ENCODE results near the gene DEFB132. TPM values are rescaled to one million over a fixed set of nuclear protein-coding genes. Genes with fewer than 3 reads are reported as not detected.

The DEFB132 gene
- total RNA-seq, 2 experiments from 2014 or later = not detected

GRCh38 chr20:258269-258858 is 840 bp downstream of the DEFB132 start:
- no peaks in the 10 kb centered on the region for H3K9me2 ChIP-seq (ENCODE audit: insufficient read depth, low read length)
- no peak overlapping the region for H3K4me3 ChIP-seq (ENCODE audit: low read depth, low read length, poor library complexity, severe bottlenecking)
- no peaks in the 10 kb centered on the region for H3K79me2 ChIP-seq (ENCODE audit: insufficient read depth, low read depth, low read length)
- no peak overlapping the region for H3K4me2 ChIP-seq (ENCODE audit: low read length)
- BruUV-seq (replicated peaks) = no TSS peak
- no peaks in the 10 kb centered on the region for H4K20me1 ChIP-seq (ENCODE audit: insufficient read depth, low read length)
- TF ChIP-seq CTCF (conservative IDR thresholded peaks at IDR 0.05; ENCODE audit: low read length) = no peak
- TF ChIP-seq EZH2phosphoT487 (IDR thresholded peaks at IDR 0.05; ENCODE audit: borderline replicate concordance, low read depth, low read length) = no peak
- POLR2A ChIA-PET = interaction anchor here (0.7 to 1.2 kb wide), 2 partner anchors 9 to 10 kb away, joined by 3 to 8 read pairs; no protein-coding TSS in a partner anchor
- intact Hi-C loops (cut with micrococcal nuclease; ENCODE audit: unreplicated experiment) = no loop called here
- no peak for DNase-seq (ENCODE audit: low spot score)
- H2AFZ ChIP-seq (ENCODE audit: low read length) = no peak overlapping the region
- no peaks in the 10 kb centered on the region for H3K4me1 ChIP-seq (ENCODE audit: insufficient read depth, low read length, poor library complexity, severe bottlenecking)
- no peak overlapping the region for H3K27ac ChIP-seq (ENCODE audit: low read depth, low read length, poor library complexity, severe bottlenecking)
- no peaks in the 10 kb centered on the region for H3K9me3 ChIP-seq (ENCODE audit: low read length)
- CTCF ChIA-PET (ENCODE audit: unreplicated experiment) = interaction anchor here (0.6 kb wide), 1 partner anchor 17 kb away, joined by 6 read pairs; no protein-coding TSS in a partner anchor
- no peaks in the 10 kb centered on the region for H3K36me3 ChIP-seq (ENCODE audit: insufficient read depth, low read length)

GRCh38 chr20:258963-259362 is 1.4 kb downstream of the DEFB132 start:
- Histone ChIP-seq H2AFZ (ENCODE audit: low read length) (no peak overlapping the region), H3K9me2 (ENCODE audit: insufficient read depth, low read length) (no peaks in the 10 kb centered on the region), H3K79me2 (ENCODE audit: insufficient read depth, low read depth, low read length) (no peaks in the 10 kb centered on the region), H3K9me3 (ENCODE audit: low read length) (no peaks in the 10 kb centered on the region), H3K4me2 (ENCODE audit: low read length) (no peak overlapping the region), H3K27ac (ENCODE audit: low read depth, low read length, poor library complexity, severe bottlenecking) (no peak overlapping the region), H3K36me3 (ENCODE audit: insufficient read depth, low read length) (no peaks in the 10 kb centered on the region), H3K4me1 (ENCODE audit: insufficient read depth, low read length, poor library complexity, severe bottlenecking) (no peaks in the 10 kb centered on the region), H4K20me1 (ENCODE audit: insufficient read depth, low read length) (no peaks in the 10 kb centered on the region), H3K4me3 (ENCODE audit: low read depth, low read length, poor library complexity, severe bottlenecking) (no peak overlapping the region)
- DNase-seq (ENCODE audit: low spot score) = peak; percentile 27
- CTCF ChIA-PET (ENCODE audit: unreplicated experiment) = interaction anchor here (0.6 kb wide), 1 partner anchor 18 kb away, joined by 6 read pairs; no protein-coding TSS in a partner anchor
- BruUV-seq (replicated peaks) = no TSS peak
- peak; percentile 65 for TF ChIP-seq CTCF (conservative IDR thresholded peaks at IDR 0.05; ENCODE audit: low read length)
- TF ChIP-seq EZH2phosphoT487 (IDR thresholded peaks at IDR 0.05; ENCODE audit: borderline replicate concordance, low read depth, low read length) = no peak
- POLR2A ChIA-PET = interaction anchor here (0.7 to 1.2 kb wide), 2 partner anchors 9 to 10 kb away, joined by 3 to 8 read pairs; no protein-coding TSS in a partner anchor
- intact Hi-C loops (cut with micrococcal nuclease; ENCODE audit: unreplicated experiment) = no loop called here

- H3K4me2 ChIP-seq (ENCODE audit: low read length) = no peak overlapping the region
- no peaks in the 10 kb centered on the region for H3K36me3 ChIP-seq (ENCODE audit: insufficient read depth, low read length)
- BruUV-seq (replicated peaks) = no TSS peak
- H4K20me1 ChIP-seq (ENCODE audit: insufficient read depth, low read length) = no peaks in the 10 kb centered on the region
- H2AFZ ChIP-seq (ENCODE audit: low read length) = no peak overlapping the region
- H3K4me3 ChIP-seq (ENCODE audit: low read depth, low read length, poor library complexity, severe bottlenecking) = no peak overlapping the region
- no peak for DNase-seq (ENCODE audit: low spot score)
- intact Hi-C loops (cut with micrococcal nuclease; ENCODE audit: unreplicated experiment) = no loop called here
- H3K9me3 ChIP-seq (ENCODE audit: low read length) = no peaks in the 10 kb centered on the region
- H3K79me2 ChIP-seq (ENCODE audit: insufficient read depth, low read depth, low read length) = no peaks in the 10 kb centered on the region
- no peaks in the 10 kb centered on the region for H3K9me2 ChIP-seq (ENCODE audit: insufficient read depth, low read length)
- CTCF ChIA-PET (ENCODE audit: unreplicated experiment) = no interaction called here
- H3K27ac ChIP-seq (ENCODE audit: low read depth, low read length, poor library complexity, severe bottlenecking) = no peak overlapping the region
- no peaks in the 10 kb centered on the region for H3K4me1 ChIP-seq (ENCODE audit: insufficient read depth, low read length, poor library complexity, severe bottlenecking)
- POLR2A ChIA-PET = no interaction called here
- no peak for TF ChIP-seq EZH2phosphoT487 (IDR thresholded peaks at IDR 0.05; ENCODE audit: borderline replicate concordance, low read depth, low read length)
These were observed 2.5 kb downstream of the DEFB132 start for GRCh38 chr20:259981-260380.

Measured in OCI-LY7 (cell line).